NT2/D1 (cell line): Measurements from ENCODE around the gene BDKRB2.

Experiments used
- DNase-seq: peaks from one replicate; pipeline ENCODE4 v3.0.0-alpha.2; 2011; ENCODE audit warnings: low read depth, low spot score
- H3K27me3 ChIP-seq: 2 replicates; pipeline ENCODE4 v1.6.0; 2011; ENCODE audit warnings: mild to moderate bottlenecking; ENCODE audit not compliant: insufficient read length, insufficient read depth
- H3K36me3 ChIP-seq: 2 replicates; pipeline ENCODE4 v1.6.1; 2011; ENCODE audit warnings: mild to moderate bottlenecking, low read length, mixed read lengths; ENCODE audit not compliant: insufficient read depth, insufficient read length
- H3K4me1 ChIP-seq: 2 replicates; pipeline ENCODE4 v1.5.1; 2011; ENCODE audit not compliant: insufficient read depth, insufficient read length
- H3K4me3 ChIP-seq: 2 replicates; pipeline ENCODE4 v1.5.1; 2011; ENCODE audit warnings: low read depth; ENCODE audit not compliant: insufficient read length
- H3K9ac ChIP-seq: 2 replicates; pipeline ENCODE4 v1.6.0; 2011; ENCODE audit warnings: low read depth; ENCODE audit not compliant: insufficient read length
- H3K9me3 ChIP-seq: 2 replicates; pipeline ENCODE4 v1.5.1; 2011; ENCODE audit warnings: mild to moderate bottlenecking, low read length; ENCODE audit not compliant: insufficient read depth
- SUZ12 ChIP-seq: IDR thresholded peaks from 2 replicates; pipeline ENCODE4 v1.6.1; 2011; ENCODE audit not compliant: insufficient read length, insufficient read depth; ENCODE audit errors: extremely low read depth
- YY1 ChIP-seq: IDR thresholded peaks from 2 replicates; pipeline ENCODE4 v1.6.1; 2011; ENCODE audit not compliant: insufficient read length, insufficient read depth
- ZNF274 ChIP-seq: IDR thresholded peaks from 2 replicates; pipeline ENCODE4 v1.6.1; 2011; ENCODE audit warnings: mild to moderate bottlenecking, low read depth, low read length

BDKRB2 gene

GRCh38 chr14:96267336-96267735, 62.7 kb downstream of the BDKRB2 start:
- TF ChIP-seq YY1 (no peak), SUZ12 (no peak), ZNF274 (no peak)
- no peaks in the 10 kb centered on the region for H3K27me3 ChIP-seq
- no peak overlapping the region for H3K4me3 ChIP-seq
- H3K4me1 ChIP-seq = peaks cover 3% of the 10 kb centered on the region
- no peak overlapping the region for H3K9ac ChIP-seq
- DNase-seq = no peak
- H3K36me3 ChIP-seq = no peaks in the 10 kb centered on the region
- H3K9me3 ChIP-seq = peaks cover 10% of the 10 kb centered on the region

- Histone ChIP-seq H3K27me3 (no peaks in the 10 kb centered on the region), H3K9ac (no peak overlapping the region), H3K9me3 (peaks cover 16% of the 10 kb centered on the region), H3K36me3 (no peaks in the 10 kb centered on the region), H3K4me3 (no peak overlapping the region), H3K4me1 (peaks cover 3% of the 10 kb centered on the region)
- TF ChIP-seq ZNF274 (no peak), SUZ12 (no peak), YY1 (no peak)
- DNase-seq = no peak
These were observed 63.3 kb downstream of the BDKRB2 start for GRCh38 chr14:96267916-96268315.

GRCh38 chr14:96268431-96269358, 64.1 kb downstream of the BDKRB2 start:
- H3K9ac ChIP-seq = no peak overlapping the region
- TF ChIP-seq ZNF274 = no peak
- TF ChIP-seq YY1 = no peak
- no peak for TF ChIP-seq SUZ12
- H3K36me3 ChIP-seq = no peaks in the 10 kb centered on the region
- H3K27me3 ChIP-seq = no peaks in the 10 kb centered on the region
- peaks cover 3% of the 10 kb centered on the region for H3K4me1 ChIP-seq
- peaks cover 19% of the 10 kb centered on the region for H3K9me3 ChIP-seq
- H3K4me3 ChIP-seq = no peak overlapping the region
- DNase-seq = no peak

GRCh38 chr14:96269359-96269710, 64.7 kb downstream of the BDKRB2 start:
- Histone ChIP-seq H3K9ac (no peak overlapping the region), H3K4me1 (peaks cover 3% of the 10 kb centered on the region), H3K9me3 (peaks cover 19% of the 10 kb centered on the region), H3K4me3 (no peak overlapping the region), H3K27me3 (no peaks in the 10 kb centered on the region), H3K36me3 (no peaks in the 10 kb centered on the region)
- TF ChIP-seq SUZ12 = no peak
- no peak for TF ChIP-seq YY1
- TF ChIP-seq ZNF274 = no peak
- DNase-seq = no peak

GRCh38 chr14:96270565-96271420, 66.2 kb downstream of the BDKRB2 start:
- Histone ChIP-seq H3K36me3 (no peaks in the 10 kb centered on the region), H3K4me1 (peaks cover 3% of the 10 kb centered on the region), H3K4me3 (no peak overlapping the region), H3K27me3 (no peaks in the 10 kb centered on the region), H3K9me3 (peaks cover 19% of the 10 kb centered on the region), H3K9ac (no peak overlapping the region)
- DNase-seq = no peak
- no peak for TF ChIP-seq YY1
- no peak for TF ChIP-seq ZNF274
- TF ChIP-seq SUZ12 = no peak

- no peak for TF ChIP-seq SUZ12
- TF ChIP-seq ZNF274 = no peak
- TF ChIP-seq YY1 = no peak
- H3K4me1 ChIP-seq = peaks cover 3% of the 10 kb centered on the region
- no peaks in the 10 kb centered on the region for H3K36me3 ChIP-seq
- H3K9ac ChIP-seq = no peak overlapping the region
- no peak for DNase-seq
- peaks cover 19% of the 10 kb centered on the region for H3K9me3 ChIP-seq
- H3K27me3 ChIP-seq = no peaks in the 10 kb centered on the region
- no peak overlapping the region for H3K4me3 ChIP-seq
These were observed 66.8 kb downstream of the BDKRB2 start for GRCh38 chr14:96271421-96271762.

GRCh38 chr14:96272777-96273473, 68.3 kb downstream of the BDKRB2 start:
- Histone ChIP-seq H3K9me3 (peaks cover 23% of the 10 kb centered on the region), H3K27me3 (no peaks in the 10 kb centered on the region), H3K4me1 (no peaks in the 10 kb centered on the region), H3K4me3 (no peak overlapping the region), H3K9ac (no peak overlapping the region), H3K36me3 (no peaks in the 10 kb centered on the region)
- TF ChIP-seq YY1 = no peak
- TF ChIP-seq SUZ12 = no peak
- TF ChIP-seq ZNF274 = no peak
- DNase-seq = no peak
